Spleen (tissue), 11 donors: ENCODE measurements around the gene NUMA1. TPM values are rescaled to one million over a fixed set of nuclear protein-coding genes. Genes with fewer than 3 reads are reported as not detected.
A peak's percentile ranks its signal among the peaks of the same experiment; 100 is the strongest.

Experiments used
- DNase-seq: peaks from one replicate; pipeline ENCODE4 v3.0.0-alpha.2; 2020
- H3K27ac ChIP-seq, 8 donors: fragments of 200-600 bp; sonication (generic) in 7 of 8; 1 replicate in 4 of 8; 2 replicates in 4 of 8; pipeline versions ENCODE4 v1.5.0 to v1.8.0; 2016 to 2021; ENCODE audit warnings: inconsistent platforms in 4 of 8, mild to moderate bottlenecking in 4 of 8, moderate library complexity in 1 of 8
- H3K27me3 ChIP-seq, 7 donors: fragments of 200-600 bp; sonication (generic) in 6 of 7; replicated peaks in 1 of 7; 1 replicate in 4 of 7; 2 replicates in 3 of 7; pipeline versions ENCODE4 v1.5.0 to v1.8.0; 2016 to 2021; ENCODE audit warnings: inconsistent platforms in 3 of 7, mild to moderate bottlenecking in 1 of 7
- H3K36me3 ChIP-seq, 6 donors: fragments of 200-600 bp; sonication (generic) in 5 of 6; 1 replicate in 4 of 6; 2 replicates in 2 of 6; pipeline versions ENCODE4 v1.5.0 to v1.8.0; 2016 to 2021; ENCODE audit warnings: inconsistent platforms in 2 of 6
- H3K4me1 ChIP-seq, 6 donors: fragments of 200-600 bp; sonication (generic) in 5 of 6; 1 replicate in 3 of 6; 2 replicates in 3 of 6; pipeline versions ENCODE4 v1.5.0 to v1.8.0; 2016 to 2021; ENCODE audit warnings: inconsistent platforms in 3 of 6
- H3K4me3 ChIP-seq, 8 donors: fragments of 200-600 bp; sonication (generic) in 7 of 8; 1 replicate in 4 of 8; 2 replicates in 4 of 8; pipeline versions ENCODE4 v1.5.0 to v1.8.0; 2016 to 2021; ENCODE audit warnings: inconsistent platforms in 4 of 8, mild to moderate bottlenecking in 4 of 8, moderate library complexity in 2 of 8
- H3K9me3 ChIP-seq, 8 donors: fragments of 200-600 bp; sonication (generic) in 7 of 8; 1 replicate in 4 of 8; 2 replicates in 4 of 8; pipeline versions ENCODE4 v1.5.0 to v1.8.0; 2016 to 2021; ENCODE audit warnings: inconsistent platforms in 4 of 8
- CTCF ChIP-seq, 11 experiments: fragments of 200-600 bp in 7 of 11; fragments of 450-650 bp in 4 of 11; sonication (generic) in 4 of 11; IDR thresholded peaks in 8 of 11; conservative IDR thresholded peaks in 3 of 11; 1 replicate in 7 of 11; 2 replicates in 4 of 11; pipeline versions ENCODE4 v1.4.0 to v1.8.0; 2016 to 2021; ENCODE audit warnings: antibody characterized with exemption in 11 of 11, inconsistent platforms in 4 of 11, mild to moderate bottlenecking in 1 of 11
- POLR2A ChIP-seq, 3 donors: fragments of 450-650 bp; IDR thresholded peaks; one replicate each; pipeline ENCODE4 v1.5.1; 2017; ENCODE audit warnings: antibody characterized with exemption in 3 of 3, mild to moderate bottlenecking in 1 of 3
- POLR2AphosphoS5 ChIP-seq, 3 donors: sonication (generic); formaldehyde crosslinking; IDR thresholded peaks; one replicate each; pipeline ENCODE4 v1.5.1; 2017; ENCODE audit warnings: antibody characterized with exemption in 3 of 3
- WGBS, 5 donors: extraction: QIAGEN DNeasy Blood & Tissue Kit in 3 of 5; methylation state at CpG; one replicate each; pipeline versions ENCODE4 v1.1.5 to v1.1.7; 2013 to 2018; 5-methylcytosine and 5-hydroxymethylcytosine counted together
- intact Hi-C: fragments of 100-400 bp; cut with DNase I; formaldehyde crosslinking; loops from one replicate; pipeline ENCODE4 v1.15.0; 2023; ENCODE audit warnings: low total_unique reads
- polyA plus RNA-seq, 3 donors: library from polyadenylated mRNA; stranded (reverse); fragments of 200-250 nt; gene quantifications; one replicate each; pipeline ENCODE4 v1.2.1, GENCODE V29; 2013
- total RNA-seq, 7 donors: library from RNA; depleted of rRNA in 3 of 7; stranded (reverse); fragments of >200 nt in 3 of 7; fragmentation: NEBNext Ultra II Directional in 4 of 7; extraction: Animal tissue kit (Norgen Biotek cat#: 25700) in 4 of 7; gene quantifications; one replicate each; pipeline versions ENCODE4 v1.1.0 to v1.2.1, GENCODE V29; 2016 to 2021
- donor health status: healthy with polysubstance abuse.
- donor health status: DM: no; HTN: no; CAD: no; lungs with moderate emphysema.
- donor health status: DM: no; HTN: no; CAD: no.
- donor health status: Bipolar disorder and iron deficiency.
- donor health status: healthy.
- donor health status: DM: no; HTN: no; CAD: no.
- donor health status: DM: yes; HTN: yes; CAD: no.

The NUMA1 gene
- total and polyA plus RNA-seq, 10 donors, result 75.5 to 248 (median 185) TPM

GRCh38 chr11:72036687-72037086, 43.7 kb downstream of the NUMA1 start:
- intact Hi-C loops, result no loop called here
- Histone ChIP-seq H3K27me3 (no peaks in the 10 kb centered on the region), H3K4me1 (peaks cover 32 to 96% (median 68%) of the 10 kb centered on the region in 6 donors), H3K36me3 (peaks cover 0 to 57% (median 33%) of the 10 kb centered on the region in 6 donors), H3K4me3 (no peak overlapping the region), H3K9me3 (no peaks in the 10 kb centered on the region), H3K27ac (peak overlapping the region in 3 of 8 donors; percentile 1 to 34 (median 26))
- TF ChIP-seq POLR2A (IDR thresholded peaks at IDR 0.05) (no peak), POLR2AphosphoS5 (IDR thresholded peaks at IDR 0.05) (no peak), CTCF (IDR thresholded peaks at IDR 0.05 in 8 of 11, conservative IDR thresholded peaks at IDR 0.05 in 3 of 11) (no peak)
- 47 to 67% (median 63%) methylated on average over 3 of the region's 3 CpGs for WGBS, 5 donors
- no peak for DNase-seq

- no peak overlapping the region for H3K27ac ChIP-seq
- intact Hi-C loops, result no loop called here
- WGBS, 5 donors, result 57 to 100% (median 63%) methylated on average over 1 of the region's 1 CpG
Observed at GRCh38 chr11:72030472-72031045, 49.8 kb downstream of the NUMA1 start.

GRCh38 chr11:72026090-72026489, 54.3 kb downstream of the NUMA1 start:
- H3K9me3 ChIP-seq, result no peaks in the 10 kb centered on the region
- H3K36me3 ChIP-seq, result peaks cover 4 to 100% (median 75%) of the 10 kb centered on the region in 6 donors
- peaks cover 15 to 80% (median 64%) of the 10 kb centered on the region in 6 donors for H3K4me1 ChIP-seq
- 71 to 88% (median 77%) methylated on average over 1 of the region's 1 CpG for WGBS, 5 donors
- intact Hi-C loops, result no loop called here
- DNase-seq, result no peak
- H3K4me3 ChIP-seq, result no peak overlapping the region
- peak overlapping the region in 3 of 8 donors; percentile 23 to 59 (median 31) for H3K27ac ChIP-seq
- no peaks in the 10 kb centered on the region for H3K27me3 ChIP-seq
- no peak for TF ChIP-seq POLR2AphosphoS5 (IDR thresholded peaks at IDR 0.05)
- no peak for TF ChIP-seq POLR2A (IDR thresholded peaks at IDR 0.05)
- TF ChIP-seq CTCF (IDR thresholded peaks at IDR 0.05 in 8 of 11, conservative IDR thresholded peaks at IDR 0.05 in 3 of 11), result no peak

More at GRCh38 chr11:72030472-72031045, 49.8 kb downstream of the NUMA1 start:
- Histone ChIP-seq H3K9me3 (no peaks in the 10 kb centered on the region), H3K36me3 (peaks cover 0 to 100% (median 68%) of the 10 kb centered on the region in 6 donors), H3K27me3 (no peaks in the 10 kb centered on the region), H3K4me3 (no peak overlapping the region), H3K4me1 (peaks cover 7 to 100% (median 70%) of the 10 kb centered on the region in 6 donors)
- TF ChIP-seq POLR2AphosphoS5 (IDR thresholded peaks at IDR 0.05) (no peak), POLR2A (IDR thresholded peaks at IDR 0.05) (no peak), CTCF (IDR thresholded peaks at IDR 0.05 in 8 of 11, conservative IDR thresholded peaks at IDR 0.05 in 3 of 11) (no peak)
- DNase-seq, result no peak

GRCh38 chr11:72024069-72024754, 56.1 kb downstream of the NUMA1 start:
- peaks cover 15 to 61% (median 53%) of the 10 kb centered on the region in 6 donors for H3K4me1 ChIP-seq
- TF ChIP-seq POLR2A (IDR thresholded peaks at IDR 0.05) (no peak), CTCF (IDR thresholded peaks at IDR 0.05 in 8 of 11, conservative IDR thresholded peaks at IDR 0.05 in 3 of 11) (no peak), POLR2AphosphoS5 (IDR thresholded peaks at IDR 0.05) (no peak)
- 42 to 60% (median 46%) methylated on average over 5 of the region's 5 CpGs for WGBS, 5 donors
- intact Hi-C loops, result loop anchor here (2.0 kb wide), 1 partner anchor 69 kb away; no protein-coding TSS in a partner anchor
- no peaks in the 10 kb centered on the region for H3K9me3 ChIP-seq
- no peak overlapping the region for H3K4me3 ChIP-seq
- H3K27me3 ChIP-seq, result no peaks in the 10 kb centered on the region
- no peak for DNase-seq
- peaks cover 6 to 100% (median 83%) of the 10 kb centered on the region in 6 donors for H3K36me3 ChIP-seq
- H3K27ac ChIP-seq, result peak overlapping the region in 2 of 8 donors; percentile 31 to 59
